GM18505 (cell line): Measurements from ENCODE around the gene NGEF.

Experiments used
- ATAC-seq: cut with Tn5 transposase; IDR thresholded peaks from one replicate; pipeline ENCODE4 v1.9.1; 2021; ENCODE audit not compliant: unreplicated experiment
- POLR2A ChIP-seq: IDR thresholded peaks from 4 replicates; pipeline ENCODE4 v1.6.1; 2011; ENCODE audit warnings: borderline replicate concordance; ENCODE audit not compliant: insufficient read depth, insufficient read length; ENCODE audit errors: extremely low read depth

NGEF gene

DNA sequence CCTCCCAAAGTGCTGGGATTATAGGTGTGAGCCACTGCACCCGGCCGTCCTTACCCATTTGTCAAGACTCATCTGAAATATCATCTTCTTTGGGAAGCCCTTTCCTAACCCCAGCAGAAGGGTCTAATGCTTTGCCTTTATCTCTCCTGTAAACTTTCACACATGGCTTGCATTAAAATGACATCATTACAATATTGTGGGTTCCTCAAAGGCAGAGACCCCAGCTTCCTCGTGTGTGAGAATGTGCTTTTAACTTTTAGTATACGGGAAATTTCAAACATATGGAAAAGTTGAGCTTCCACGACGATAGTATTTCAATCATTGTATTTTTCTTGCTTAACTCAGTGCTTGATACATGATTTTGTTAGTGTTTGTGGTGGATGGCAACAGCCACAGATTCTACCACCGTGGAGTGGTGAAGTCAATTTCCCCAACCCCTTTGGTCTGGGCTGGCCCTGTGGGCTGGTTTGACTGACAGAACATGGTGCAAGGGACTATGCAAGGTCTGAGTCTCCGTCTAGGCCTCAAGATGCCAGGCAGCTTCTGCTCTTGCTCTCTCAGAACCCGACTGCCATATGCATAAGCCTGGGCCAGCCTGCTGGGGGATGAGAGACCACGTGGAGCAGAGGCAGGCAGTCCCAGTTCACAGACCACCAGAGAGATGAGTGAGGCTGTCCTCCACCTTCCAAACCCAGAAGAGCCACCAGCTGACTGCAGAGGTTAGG is 39.9 kb downstream of the NGEF start:
- TF ChIP-seq POLR2A, result no peak
- no peak for ATAC-seq

DNA sequence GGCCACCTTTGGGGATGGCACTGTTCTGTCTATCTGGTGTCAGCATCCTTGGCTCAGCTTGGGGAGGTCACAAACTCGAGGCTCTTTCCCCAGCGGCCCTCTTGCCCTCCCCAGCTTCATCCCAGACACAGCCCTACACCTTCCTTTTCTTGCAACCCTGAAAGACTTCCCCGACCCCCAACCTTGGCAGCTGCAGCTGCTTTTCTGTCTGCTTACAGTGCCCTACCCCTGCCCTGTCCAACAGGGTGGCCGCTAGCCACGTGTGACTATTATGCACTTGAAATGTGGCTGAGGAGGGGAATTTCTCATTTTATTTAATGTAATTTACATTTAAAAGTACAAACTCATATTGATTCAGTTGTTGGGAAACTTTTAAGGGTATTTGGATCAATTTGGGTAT is 41.3 kb downstream of the NGEF start:
- ATAC-seq, result no peak
- TF ChIP-seq POLR2A, result no peak

DNA sequence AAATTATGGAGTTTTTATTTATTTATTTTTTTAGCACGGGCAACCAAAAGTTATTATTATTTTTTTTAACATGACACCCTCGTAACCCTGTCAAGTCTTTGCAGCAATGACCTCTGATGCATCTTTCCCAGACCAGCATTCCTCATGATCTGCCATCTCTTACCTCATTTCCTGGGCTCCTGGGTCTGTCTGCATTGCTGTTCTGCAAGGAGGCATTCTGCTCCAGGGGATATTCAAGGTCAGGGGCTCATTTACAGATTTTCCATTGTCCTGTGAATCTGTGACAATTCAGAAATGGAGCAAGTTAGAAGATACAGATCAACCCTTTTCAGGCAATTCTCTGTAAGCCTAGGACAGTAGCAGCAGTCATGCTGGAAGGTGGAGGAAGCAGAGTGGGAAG is 43.0 kb downstream of the NGEF start:
- ATAC-seq, result no peak
- no peak for TF ChIP-seq POLR2A

DNA sequence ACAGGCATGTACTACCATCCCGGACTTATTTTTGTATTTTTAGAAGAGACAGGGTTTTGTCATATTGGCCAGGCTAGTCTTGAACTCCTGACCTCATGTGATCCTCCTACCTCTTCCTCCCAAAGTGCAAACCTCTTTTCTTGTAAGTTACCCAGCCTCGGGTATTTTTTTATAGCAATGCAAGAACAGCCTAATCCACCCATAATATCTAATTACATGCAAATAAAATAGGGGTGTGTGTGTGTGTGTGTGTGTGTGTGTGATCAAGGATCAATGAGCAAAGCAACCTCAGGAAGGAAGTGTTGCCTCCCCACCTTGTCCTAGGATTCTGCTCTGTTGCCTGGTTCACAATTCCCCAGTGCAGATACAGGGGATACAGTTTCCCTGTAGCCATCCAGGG is 45.6 kb downstream of the NGEF start:
- no peak for ATAC-seq
- no peak for TF ChIP-seq POLR2A

DNA sequence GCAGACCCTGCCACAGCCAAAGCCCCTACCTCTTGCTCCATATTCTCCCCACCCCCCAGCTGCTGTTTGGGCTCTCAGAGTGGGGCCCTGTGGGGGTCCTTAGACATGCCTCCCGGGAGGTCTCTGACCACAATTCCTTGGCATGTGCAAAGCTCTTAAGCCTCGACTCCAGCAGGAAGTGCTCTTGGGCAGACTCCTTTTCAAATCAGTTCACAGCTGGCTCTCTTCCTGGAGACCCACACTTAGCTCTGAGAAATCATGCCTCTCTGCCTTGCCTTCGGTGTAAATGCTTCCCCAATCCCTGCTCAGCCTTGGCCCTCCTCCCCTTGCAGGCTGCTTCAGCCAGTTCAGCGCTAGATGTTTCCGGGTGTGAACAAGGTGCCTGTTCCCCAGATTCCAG is 46.9 kb downstream of the NGEF start:
- TF ChIP-seq POLR2A, result no peak
- ATAC-seq, result no peak

DNA sequence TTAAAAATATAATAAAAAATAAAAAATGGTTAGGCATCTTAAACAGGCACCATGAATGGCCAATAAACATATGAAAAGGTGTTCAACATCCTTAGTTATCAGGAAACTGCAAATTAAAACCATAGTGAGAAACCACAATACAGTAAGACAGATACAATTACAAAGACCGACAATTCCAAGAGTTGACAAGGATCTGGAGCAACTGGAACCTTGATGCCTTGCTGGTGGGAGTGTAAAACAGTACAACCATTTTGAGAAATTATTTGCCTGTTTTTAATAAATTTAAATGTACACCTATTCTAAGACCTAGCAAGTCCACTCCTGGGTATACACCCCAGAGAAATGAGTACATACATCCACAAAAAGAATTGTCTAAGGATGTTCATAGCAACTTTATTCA is 49.1 kb downstream of the NGEF start:
- TF ChIP-seq POLR2A, result no peak
- ATAC-seq, result no peak

DNA sequence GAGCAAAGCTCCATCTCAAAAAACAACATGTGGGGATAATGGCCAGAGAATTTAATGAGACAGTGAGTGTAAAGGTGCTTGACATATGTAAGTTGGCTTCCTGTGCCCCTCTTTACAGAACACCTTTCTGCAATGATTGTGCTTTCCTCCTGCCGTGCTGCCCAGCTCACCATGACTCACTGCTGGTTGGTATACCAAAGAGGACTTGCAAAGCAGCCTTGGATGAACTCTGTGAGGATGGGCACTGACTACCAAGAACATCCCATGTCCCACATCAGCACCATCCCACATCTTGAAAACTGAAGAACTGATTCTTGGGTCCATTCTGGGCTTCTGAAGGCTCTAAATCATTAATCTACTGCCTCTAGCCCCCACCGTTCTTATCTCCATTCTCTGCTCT is 52.2 kb downstream of the NGEF start:
- no peak for ATAC-seq

DNA sequence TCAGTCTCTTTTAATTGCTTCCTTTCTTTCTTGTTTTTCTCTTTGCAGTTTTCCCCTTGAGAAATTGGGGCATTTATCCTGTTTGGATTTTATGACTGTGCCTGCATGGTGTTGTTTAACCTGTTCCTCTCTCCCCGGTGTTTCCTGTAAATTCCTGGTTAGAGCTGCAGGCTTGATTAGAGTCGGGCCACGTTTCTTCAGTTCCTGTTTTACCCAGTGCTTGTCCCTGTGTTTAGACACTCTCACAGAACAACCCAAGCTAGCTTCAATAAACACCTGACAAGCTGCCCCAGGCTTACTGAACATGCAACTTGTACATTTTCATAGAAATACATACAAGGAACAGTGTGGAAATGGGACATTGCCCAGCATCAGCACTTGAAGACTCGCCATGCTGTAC is 53.9 kb downstream of the NGEF start:
- TF ChIP-seq POLR2A, result no peak
- ATAC-seq, result no peak

More for the DNA sequence above, 52.2 kb downstream of the NGEF start:
- TF ChIP-seq POLR2A, result no peak

DNA sequence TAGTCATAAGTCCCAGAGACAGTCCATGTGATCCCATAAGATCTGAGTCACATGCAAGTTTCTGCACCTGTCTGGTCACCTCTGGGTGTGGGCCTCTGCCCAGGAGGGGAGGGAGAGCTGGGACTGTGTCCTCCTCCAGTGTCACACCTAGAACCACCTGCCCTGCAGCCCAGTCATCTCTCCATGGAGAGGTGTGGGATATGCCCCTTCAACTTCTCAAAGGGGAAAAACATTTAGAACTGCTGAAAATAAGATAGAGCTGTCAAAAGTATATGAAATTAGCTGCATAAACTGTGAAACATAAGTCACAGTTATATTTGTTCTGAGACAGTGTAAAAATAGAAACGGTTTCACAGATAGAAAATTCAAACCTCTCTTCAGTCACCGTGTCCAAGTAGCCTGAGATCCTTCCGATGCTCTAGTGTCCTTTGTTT is 55.4 kb downstream of the NGEF start:
- TF ChIP-seq POLR2A, result no peak
- ATAC-seq, result no peak

DNA sequence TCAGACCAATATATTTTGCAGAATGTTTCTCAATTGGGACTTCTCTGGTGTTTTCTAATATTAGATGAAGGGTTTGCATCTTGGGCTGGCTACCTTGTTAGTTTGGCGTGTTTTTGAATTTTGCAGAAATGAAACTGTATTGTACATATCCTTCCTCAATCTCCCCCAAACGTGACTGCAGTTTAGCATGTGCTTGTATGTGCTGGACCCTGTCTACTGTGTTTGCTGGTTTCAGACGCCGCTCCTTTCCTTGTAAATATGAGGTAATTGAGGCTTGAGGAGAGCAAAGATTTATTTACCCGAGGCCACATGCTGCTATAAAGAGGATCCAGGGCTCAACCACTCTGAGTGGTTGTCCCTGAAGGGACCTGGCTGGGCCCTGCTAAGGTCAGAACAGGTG is 57.2 kb downstream of the NGEF start:
- peak; percentile 59 for ATAC-seq
- TF ChIP-seq POLR2A, result no peak

DNA sequence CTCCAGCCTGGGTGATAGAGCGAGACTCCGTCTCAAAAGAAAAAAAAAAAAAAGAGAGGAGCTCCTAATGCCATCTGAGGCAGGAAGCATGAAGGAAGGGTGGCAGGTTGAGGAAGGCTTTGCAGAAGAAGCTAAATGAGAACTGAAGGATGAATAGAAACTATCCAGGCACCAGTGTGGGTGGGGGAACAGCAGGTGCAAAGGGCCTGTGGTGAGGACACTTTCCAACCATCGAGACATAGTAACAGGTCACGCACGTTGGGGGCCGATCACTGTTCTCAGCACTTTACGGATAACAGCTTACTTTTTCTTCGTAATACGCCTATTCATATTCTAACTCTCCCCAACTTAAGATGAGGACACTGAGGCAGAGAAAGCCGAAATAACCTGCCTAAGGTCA is 58.4 kb downstream of the NGEF start:
- TF ChIP-seq POLR2A, result no peak

DNA sequence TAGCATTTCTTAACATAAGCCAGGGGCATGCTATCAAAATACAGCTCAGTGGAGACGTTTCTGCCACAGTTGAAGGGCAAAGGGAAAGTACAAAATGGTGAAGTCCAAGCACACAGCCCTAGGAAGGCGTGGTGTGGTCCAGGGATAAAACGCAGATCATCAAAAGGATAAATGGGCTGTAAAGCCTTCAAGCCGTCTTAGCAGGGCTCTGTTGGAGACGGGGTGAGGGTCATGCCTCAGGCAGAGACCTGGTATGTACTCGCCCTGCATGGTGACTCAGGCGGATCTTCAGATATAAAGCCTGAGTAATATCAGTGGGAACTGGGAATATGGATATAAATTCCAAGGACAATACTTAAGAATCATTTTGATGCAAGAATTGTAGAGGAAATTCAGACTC is 61.2 kb downstream of the NGEF start:
- ATAC-seq, result no peak
- TF ChIP-seq POLR2A, result no peak

More for the DNA sequence above, 58.4 kb downstream of the NGEF start:
- no peak for ATAC-seq

DNA sequence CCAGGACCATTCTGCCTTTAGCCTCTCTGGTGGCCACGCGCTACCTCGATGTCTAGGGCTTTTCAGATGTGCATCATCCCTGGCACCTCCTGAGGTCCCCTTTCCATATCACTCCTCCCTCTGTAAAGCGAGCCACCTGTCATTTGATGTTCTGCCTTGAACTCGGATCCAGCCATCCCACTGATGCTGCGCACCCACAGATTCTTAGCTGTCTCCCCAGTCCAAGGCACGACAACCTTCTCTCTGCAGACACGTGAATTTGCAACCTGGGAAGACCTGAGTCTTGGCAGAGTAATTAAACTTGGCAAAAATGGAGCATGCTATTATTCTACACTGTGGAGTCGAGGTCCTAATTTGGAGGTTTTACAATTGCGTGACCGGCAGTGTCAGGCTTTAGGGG is 61.9 kb downstream of the NGEF start:
- TF ChIP-seq POLR2A, result no peak
- ATAC-seq, result no peak

DNA sequence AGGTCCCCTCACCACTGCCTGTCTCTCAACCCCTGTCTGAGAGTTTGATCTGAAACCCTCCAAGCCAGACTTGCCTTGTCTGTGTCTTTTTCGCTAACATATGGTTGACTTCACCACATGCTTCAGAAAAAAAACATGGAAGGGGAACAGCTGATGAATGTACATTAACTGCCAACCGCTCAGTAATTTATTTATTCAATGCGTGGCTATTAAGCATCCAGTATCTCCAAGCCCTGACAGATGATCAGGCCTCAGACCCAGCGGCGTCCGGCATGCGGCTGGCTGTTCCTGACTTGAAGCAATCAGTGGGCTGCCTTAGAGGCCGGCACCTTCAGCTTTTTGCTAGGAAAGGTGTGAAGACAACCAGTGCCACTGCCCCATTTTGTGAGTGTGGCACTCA is 62.3 kb downstream of the NGEF start:
- no peak for ATAC-seq
- no peak for TF ChIP-seq POLR2A

DNA sequence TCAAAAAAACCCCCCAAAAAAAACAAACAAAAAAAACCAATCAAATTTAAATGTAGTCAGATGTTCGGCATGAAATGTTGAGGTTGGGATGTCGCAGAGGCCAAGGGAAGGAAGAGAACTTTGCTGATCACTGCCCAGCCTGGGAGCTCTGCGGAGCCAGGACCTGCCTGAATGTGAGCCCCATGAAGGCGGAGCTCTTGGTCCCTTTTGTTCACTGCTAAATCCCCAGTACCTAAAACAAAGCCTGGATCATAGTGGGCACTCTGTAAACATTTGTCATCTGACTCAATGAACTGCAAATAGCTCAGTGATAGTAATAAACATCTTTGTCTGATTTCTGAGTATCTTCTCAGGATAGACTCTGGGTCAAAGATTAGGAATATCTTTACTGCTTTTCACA is 64.0 kb downstream of the NGEF start:
- no peak for TF ChIP-seq POLR2A
- ATAC-seq, result no peak
